Measurements from ENCODE around the gene NBEAL1. TPM values are rescaled to one million over a fixed set of nuclear protein-coding genes. Genes with fewer than 3 reads are reported as not detected.
"Not testable (repeated sequence)": the region's sequence is repeated elsewhere in the genome, so short reads cannot be mapped to it uniquely, and the experiment has no call there.

Gene NBEAL1
- total RNA-seq, 1 experiment from 2014 or later = 5.6 TPM

DNA sequence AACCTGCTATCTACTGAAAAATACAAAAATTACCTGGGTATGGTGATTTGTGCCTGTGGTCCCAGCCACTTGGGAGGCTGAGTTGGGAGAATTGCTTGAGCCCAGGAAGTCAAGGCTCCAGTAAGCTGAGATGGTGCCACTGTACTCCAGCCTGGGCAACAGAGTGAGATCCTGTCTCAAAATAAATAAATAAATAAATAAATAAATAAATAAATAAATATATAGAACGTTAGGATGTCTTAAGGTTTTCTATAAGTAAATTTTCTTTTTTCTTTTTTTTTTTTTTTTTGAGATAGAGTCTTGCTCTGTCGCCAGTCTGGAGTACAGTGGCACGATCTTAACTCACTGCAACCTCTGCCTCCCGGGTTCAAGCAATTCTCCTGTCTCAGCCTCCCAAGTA is 95.8 kb downstream of the NBEAL1 start:
- DNase-seq; H3K27me3 ChIP-seq (ENCODE audit: control insufficient read depth, insufficient read depth, low read length); H3K36me3 ChIP-seq (replicated peaks; ENCODE audit: control insufficient read depth, insufficient read depth, low read length); H3K4me3 ChIP-seq (ENCODE audit: insufficient read depth, low read depth, low read length): not testable (repeated sequence)

DNA sequence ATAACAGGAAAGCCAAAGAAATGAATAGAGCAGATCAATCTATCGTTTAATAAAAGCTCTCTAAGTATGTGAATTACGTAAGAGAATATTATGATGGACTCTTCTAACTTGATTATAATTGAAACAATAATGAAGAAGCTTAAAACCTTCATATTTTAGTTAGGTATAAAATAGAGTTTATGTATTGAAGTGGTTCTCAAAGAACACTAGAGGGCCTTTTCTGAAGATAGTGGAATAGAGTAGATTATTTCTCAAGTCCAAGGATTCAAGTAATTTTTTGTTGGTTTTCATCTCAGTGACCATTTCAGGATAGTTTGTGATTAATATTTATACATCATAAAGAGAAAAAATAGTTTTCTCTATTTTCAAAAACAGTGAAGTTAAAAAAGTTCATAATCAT is 97.7 kb downstream of the NBEAL1 start:
- Histone ChIP-seq H3K27me3 (ENCODE audit: control insufficient read depth, insufficient read depth, low read length) (no peaks in the 10 kb centered on the region), H3K4me3 (ENCODE audit: insufficient read depth, low read depth, low read length) (no peak overlapping the region), H3K36me3 (replicated peaks; ENCODE audit: control insufficient read depth, insufficient read depth, low read length) (peaks cover 2% of the 10 kb centered on the region)
- no peak for DNase-seq

DNA sequence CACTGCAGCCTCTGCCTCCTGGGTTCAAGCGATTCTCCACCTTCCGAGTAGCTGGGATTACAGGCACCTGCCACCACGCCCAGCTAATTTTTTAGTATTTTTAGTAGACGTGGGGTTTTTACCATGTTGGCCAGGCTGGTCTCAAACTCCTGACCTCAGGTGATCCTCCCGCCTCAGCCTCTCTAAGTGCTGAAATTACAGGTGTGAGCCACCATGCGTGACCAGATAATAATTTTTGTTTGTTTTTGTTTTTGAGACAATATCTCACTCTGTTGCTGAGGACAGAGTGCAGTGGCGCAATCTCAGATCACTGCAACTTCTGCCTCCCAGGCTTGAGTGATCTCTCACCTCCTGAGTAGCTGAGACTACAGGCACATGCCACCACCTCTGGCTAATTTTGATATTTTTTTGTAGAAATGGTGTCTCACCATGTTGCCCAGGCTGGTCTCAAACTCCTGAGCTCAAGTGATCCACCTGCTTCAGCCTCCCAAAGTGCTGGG is 100.6 kb downstream of the NBEAL1 start:
- H3K27me3 ChIP-seq (ENCODE audit: control insufficient read depth, insufficient read depth, low read length); H3K4me3 ChIP-seq (ENCODE audit: insufficient read depth, low read depth, low read length); DNase-seq; H3K36me3 ChIP-seq (replicated peaks; ENCODE audit: control insufficient read depth, insufficient read depth, low read length): not testable (repeated sequence)

DNA sequence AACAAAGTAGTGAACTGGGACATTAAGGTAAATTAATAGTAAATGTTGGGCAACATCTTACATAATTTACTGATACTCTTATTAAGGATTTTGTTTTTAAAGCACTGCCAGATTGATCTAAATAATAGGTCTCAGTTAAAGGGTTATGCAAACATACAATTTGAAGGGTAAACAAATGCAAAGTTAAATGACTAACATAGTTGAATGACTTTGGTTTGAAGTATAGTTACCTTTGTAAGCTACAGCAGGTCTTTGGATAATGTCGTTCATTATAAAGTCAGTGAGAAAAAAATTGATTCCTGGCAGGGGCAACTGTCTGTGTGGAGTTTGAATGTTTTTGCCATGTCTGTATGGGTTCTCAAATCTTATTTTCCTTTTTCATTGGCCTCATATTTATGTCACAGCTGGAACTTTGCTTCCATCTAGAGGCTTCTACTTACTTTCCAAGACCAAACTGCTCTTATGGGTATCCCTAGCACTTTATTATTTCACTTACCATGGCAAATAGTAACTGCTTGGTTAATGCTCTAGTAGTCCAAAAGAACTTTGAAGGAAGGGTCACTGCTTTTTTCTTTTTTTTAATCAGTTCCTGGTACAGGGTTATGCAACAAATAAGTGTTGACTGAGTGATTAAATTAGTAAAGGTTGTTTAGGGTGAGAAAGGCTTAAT is 107.8 kb downstream of the NBEAL1 start:
- no peaks in the 10 kb centered on the region for H3K27me3 ChIP-seq (ENCODE audit: control insufficient read depth, insufficient read depth, low read length)
- DNase-seq = no peak
- H3K36me3 ChIP-seq (replicated peaks; ENCODE audit: control insufficient read depth, insufficient read depth, low read length) = no peaks in the 10 kb centered on the region
- H3K4me3 ChIP-seq (ENCODE audit: insufficient read depth, low read depth, low read length) = no peak overlapping the region

DNA sequence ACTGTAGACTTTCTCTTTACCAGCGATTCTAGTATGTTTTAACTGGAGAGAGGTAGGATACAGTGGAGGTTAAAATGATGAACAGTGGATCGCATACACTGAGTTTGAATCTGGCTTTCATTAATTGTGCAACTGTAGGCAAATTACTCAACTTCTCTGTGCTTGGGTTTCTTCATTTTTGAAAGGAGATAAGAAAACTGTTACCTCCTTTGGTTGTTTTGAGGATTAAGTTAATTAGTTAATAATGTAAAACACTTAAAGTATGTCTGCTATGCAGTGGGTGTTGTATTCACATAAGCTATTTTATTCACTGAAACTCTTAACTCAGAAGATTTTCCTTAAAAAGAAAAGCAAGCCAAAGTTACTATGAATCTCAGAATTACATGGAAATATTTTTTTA is 112.3 kb downstream of the NBEAL1 start:
- DNase-seq = no peak
- Histone ChIP-seq H3K27me3 (ENCODE audit: control insufficient read depth, insufficient read depth, low read length) (no peaks in the 10 kb centered on the region), H3K4me3 (ENCODE audit: insufficient read depth, low read depth, low read length) (no peak overlapping the region), H3K36me3 (replicated peaks; ENCODE audit: control insufficient read depth, insufficient read depth, low read length) (no peaks in the 10 kb centered on the region)

DNA sequence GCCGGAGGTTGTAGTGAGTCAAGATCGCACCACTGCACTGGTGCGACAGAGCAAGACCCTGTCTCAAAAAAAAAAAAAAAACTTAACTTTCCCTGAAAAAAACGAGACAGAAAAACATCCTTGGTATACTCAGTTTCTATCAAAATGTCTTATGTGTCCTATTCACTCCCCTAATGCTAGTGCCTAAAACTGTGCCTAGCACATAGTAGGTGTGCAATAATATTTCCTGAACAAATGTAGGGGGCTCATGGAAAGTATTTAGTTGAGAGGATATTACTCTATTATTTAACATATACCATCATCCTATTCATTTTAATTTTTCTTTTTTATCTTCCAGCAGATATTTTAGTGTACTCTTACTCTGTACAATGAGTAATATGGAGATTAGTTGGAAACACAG is 120.4 kb downstream of the NBEAL1 start:
- Histone ChIP-seq H3K4me3 (ENCODE audit: insufficient read depth, low read depth, low read length) (no peak overlapping the region), H3K27me3 (ENCODE audit: control insufficient read depth, insufficient read depth, low read length) (no peaks in the 10 kb centered on the region), H3K36me3 (replicated peaks; ENCODE audit: control insufficient read depth, insufficient read depth, low read length) (no peaks in the 10 kb centered on the region)
- DNase-seq = no peak

DNA sequence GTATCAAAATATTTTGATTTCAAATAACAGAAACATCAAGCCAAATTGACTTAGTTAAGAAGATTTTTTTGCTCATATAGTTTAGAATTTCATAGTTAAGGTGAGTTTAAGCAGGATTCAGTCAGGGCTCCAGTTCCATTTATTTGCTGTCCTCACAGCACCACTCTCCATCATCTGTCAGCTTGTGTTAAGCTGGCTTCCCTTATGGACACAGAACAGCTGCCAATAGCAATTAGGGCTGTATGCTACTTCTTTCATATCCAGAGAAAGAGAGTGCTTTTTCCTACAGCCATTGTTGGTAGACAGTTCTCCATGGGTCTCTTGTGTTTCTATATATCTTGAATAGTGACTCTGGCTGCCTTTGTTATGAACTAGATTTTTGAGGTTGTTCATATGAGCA is 128.7 kb downstream of the NBEAL1 start:
- no peak for DNase-seq

DNA sequence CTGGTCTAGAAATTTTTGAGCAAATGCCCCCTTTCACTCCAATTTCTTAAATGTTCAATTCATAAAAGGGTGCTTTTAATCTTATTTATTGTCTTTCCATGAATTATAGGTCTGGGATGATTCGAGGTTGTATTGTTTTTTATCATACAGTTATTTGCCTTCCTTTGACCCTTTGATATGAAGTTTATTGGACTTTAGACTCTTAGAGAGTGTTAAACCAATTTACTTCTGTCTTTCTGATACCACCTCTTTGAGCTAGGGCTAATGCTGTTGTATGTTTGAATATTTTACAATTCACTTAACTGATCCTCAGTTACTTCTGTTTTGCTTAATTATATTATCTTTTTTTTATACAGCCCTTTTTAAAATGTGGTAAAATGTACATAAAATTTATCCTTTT is 134.5 kb downstream of the NBEAL1 start:
- Histone ChIP-seq H3K4me3 (ENCODE audit: insufficient read depth, low read depth, low read length) (no peak overlapping the region), H3K27me3 (ENCODE audit: control insufficient read depth, insufficient read depth, low read length) (no peaks in the 10 kb centered on the region), H3K36me3 (replicated peaks; ENCODE audit: control insufficient read depth, insufficient read depth, low read length) (no peaks in the 10 kb centered on the region; the same call in 1 of the 2 replicates)
- DNase-seq = no peak

More for the DNA sequence above, 128.7 kb downstream of the NBEAL1 start:
- Histone ChIP-seq H3K27me3 (ENCODE audit: control insufficient read depth, insufficient read depth, low read length) (no peaks in the 10 kb centered on the region), H3K4me3 (ENCODE audit: insufficient read depth, low read depth, low read length) (no peak overlapping the region), H3K36me3 (replicated peaks; ENCODE audit: control insufficient read depth, insufficient read depth, low read length) (no peaks in the 10 kb centered on the region)

DNA sequence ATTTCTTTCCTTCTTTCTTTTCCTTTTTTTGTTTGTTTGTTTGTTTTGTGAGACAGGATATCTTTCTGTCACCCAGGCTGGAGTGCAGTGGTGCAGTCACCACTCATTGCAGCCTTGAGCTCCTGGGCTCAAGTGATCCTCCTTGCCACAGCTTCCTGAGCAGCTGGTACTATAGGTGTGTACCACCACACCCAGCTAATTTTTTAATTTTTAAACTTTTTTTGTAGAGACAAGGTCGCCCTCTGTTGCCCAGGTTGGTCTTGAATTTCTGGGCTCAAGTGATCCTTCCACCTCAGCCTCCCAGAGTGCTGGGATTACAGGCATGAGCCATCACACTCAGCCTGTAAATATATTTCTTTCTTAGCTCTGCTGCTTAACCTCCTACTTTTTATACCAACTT is 140.7 kb downstream of the NBEAL1 start:
- no peak overlapping the region for H3K4me3 ChIP-seq (ENCODE audit: insufficient read depth, low read depth, low read length)
- H3K27me3 ChIP-seq (ENCODE audit: control insufficient read depth, insufficient read depth, low read length) = no peaks in the 10 kb centered on the region
- DNase-seq = no peak
- no peaks in the 10 kb centered on the region for H3K36me3 ChIP-seq (replicated peaks; ENCODE audit: control insufficient read depth, insufficient read depth, low read length)

DNA sequence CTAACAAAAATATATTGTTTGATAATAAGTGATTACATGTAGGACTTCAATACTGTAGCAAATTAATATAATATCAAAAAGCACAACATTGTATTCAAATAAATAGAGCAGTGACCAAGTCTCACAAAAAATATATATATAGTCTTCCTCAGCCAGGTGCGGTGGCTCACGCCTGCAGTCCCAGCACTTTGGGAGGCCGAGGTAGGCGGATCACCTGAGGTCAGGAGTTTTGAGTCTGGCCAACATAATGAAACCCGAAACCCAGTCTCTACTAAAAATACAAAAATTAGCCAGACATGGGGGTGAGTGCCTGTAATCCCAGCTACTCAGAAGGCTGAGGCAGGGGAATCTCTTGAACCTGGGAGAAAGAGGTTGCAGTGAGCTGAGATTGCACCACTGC is 148.0 kb downstream of the NBEAL1 start:
- not testable (repeated sequence) for H3K36me3 ChIP-seq (replicated peaks; ENCODE audit: control insufficient read depth, insufficient read depth, low read length); DNase-seq; H3K4me3 ChIP-seq (ENCODE audit: insufficient read depth, low read depth, low read length); H3K27me3 ChIP-seq (ENCODE audit: control insufficient read depth, insufficient read depth, low read length)

DNA sequence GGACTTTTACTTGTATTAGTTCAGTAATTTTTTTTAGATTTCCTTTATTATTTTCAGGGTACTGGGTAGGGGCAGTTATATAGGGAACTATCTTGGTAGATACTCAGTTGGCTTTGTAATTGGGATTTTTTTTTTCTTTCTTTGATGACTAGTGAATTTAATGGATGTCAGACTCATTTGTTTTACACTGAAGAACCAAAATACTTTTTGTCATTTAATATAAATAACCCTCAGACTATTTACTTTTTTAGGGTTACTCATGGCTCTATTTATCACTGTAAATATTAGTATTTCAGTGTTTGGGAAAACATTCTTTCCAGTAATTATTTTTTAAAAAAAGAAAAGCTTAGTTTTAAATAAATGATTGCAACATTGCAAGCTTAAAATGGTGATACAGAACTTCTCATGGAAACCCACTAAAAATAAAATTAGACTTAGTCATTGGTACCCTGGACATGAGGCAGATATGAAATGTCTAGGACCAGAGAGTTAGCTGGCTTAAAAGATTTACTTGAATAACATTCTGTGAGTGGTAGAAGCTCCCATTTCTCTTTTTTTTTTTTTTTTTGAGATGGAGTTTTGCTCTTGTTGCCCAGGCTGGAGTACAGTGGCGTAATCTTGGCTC is 149.7 kb downstream of the NBEAL1 start:
- Histone ChIP-seq H3K27me3 (ENCODE audit: control insufficient read depth, insufficient read depth, low read length) (no peaks in the 10 kb centered on the region), H3K36me3 (replicated peaks; ENCODE audit: control insufficient read depth, insufficient read depth, low read length) (no peaks in the 10 kb centered on the region), H3K4me3 (ENCODE audit: insufficient read depth, low read depth, low read length) (no peak overlapping the region)
- no peak for DNase-seq

DNA sequence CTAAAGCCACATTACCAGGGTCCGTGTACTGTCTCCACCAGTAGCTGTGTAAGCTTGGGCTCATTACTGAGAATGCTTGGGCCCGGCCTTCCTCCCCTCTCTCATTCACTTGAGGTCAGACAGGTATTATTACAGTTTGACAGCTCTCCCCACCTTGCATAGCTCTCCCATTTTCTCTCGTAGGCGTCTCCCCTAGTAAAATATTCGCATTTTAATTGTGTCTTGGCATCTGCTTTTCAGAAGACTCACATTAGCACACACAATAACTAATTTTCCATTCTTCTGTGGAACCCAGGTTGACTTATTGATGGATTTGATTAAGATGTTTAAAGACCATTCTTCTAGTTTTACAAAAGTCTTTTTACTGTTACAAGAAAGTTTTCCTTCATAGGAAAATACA is 153.1 kb downstream of the NBEAL1 start:
- Histone ChIP-seq H3K36me3 (replicated peaks; ENCODE audit: control insufficient read depth, insufficient read depth, low read length) (no peaks in the 10 kb centered on the region), H3K4me3 (ENCODE audit: insufficient read depth, low read depth, low read length) (no peak overlapping the region), H3K27me3 (ENCODE audit: control insufficient read depth, insufficient read depth, low read length) (no peaks in the 10 kb centered on the region)
- no peak for DNase-seq

DNA sequence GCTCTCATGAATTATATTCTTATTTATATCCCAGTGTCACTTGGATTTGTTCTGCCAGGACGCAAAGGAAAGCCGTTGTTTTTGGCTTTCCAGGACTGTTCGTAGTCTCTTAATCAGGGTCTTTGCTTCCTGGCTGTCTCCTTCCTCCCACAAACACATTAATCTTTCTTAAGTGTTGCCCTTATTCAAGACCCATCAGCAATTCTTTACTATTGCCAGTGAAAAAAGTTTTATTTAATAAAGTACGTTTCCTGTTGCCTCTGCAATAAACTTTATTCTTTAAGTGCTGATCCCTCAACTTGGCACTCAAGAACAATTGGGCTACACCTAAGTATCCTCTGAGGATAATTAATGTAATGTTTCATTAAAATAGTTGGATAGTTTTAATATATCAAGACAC is 155.8 kb downstream of the NBEAL1 start:
- Histone ChIP-seq H3K36me3 (replicated peaks; ENCODE audit: control insufficient read depth, insufficient read depth, low read length) (no peaks in the 10 kb centered on the region), H3K4me3 (ENCODE audit: insufficient read depth, low read depth, low read length) (no peak overlapping the region)
- no peak for DNase-seq

DNA sequence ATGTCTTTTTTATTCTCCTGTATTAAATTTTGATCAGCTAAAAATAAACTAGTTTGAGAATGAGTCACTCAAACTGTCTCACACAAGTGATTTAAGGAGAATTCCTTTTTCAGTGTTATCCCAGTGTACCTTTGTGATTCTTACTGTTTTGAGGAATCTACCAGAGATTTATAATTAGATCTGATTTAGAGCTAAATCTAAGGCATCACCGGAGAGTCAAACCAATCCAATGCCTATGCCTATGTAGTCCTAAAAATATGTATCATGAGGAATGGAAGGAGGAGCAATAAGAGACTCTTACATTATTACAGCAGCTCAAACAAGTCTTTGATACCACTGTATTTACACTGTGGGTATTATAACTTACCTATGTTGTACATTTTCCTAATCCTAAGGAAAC is 160.7 kb downstream of the NBEAL1 start:
- Histone ChIP-seq H3K36me3 (replicated peaks; ENCODE audit: control insufficient read depth, insufficient read depth, low read length) (no peaks in the 10 kb centered on the region), H3K27me3 (ENCODE audit: control insufficient read depth, insufficient read depth, low read length) (no peaks in the 10 kb centered on the region), H3K4me3 (ENCODE audit: insufficient read depth, low read depth, low read length) (no peak overlapping the region)
- DNase-seq = no peak

More for the DNA sequence above, 155.8 kb downstream of the NBEAL1 start:
- H3K27me3 ChIP-seq (ENCODE audit: control insufficient read depth, insufficient read depth, low read length) = no peaks in the 10 kb centered on the region

DNA sequence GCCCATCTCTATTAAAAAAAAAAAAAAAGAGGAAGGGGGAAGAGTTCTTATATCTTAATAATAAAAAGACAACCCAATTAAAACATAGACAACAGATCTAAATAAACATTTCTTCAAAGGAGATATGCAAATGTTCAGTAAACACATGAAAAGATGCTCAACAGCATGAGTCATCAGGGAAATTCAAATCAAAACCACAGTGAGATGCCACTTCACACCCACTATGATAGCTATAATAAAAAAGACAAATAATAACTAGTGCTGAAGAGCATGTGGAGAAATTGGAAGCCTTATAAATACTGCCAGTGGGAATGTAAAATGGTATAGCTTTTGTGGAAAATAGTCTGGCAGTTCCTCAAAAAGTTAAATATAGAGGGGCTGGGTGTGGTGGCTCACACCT is 162.7 kb downstream of the NBEAL1 start:
- no peak overlapping the region for H3K4me3 ChIP-seq (ENCODE audit: insufficient read depth, low read depth, low read length)
- DNase-seq = no peak
- no peaks in the 10 kb centered on the region for H3K27me3 ChIP-seq (ENCODE audit: control insufficient read depth, insufficient read depth, low read length)
- H3K36me3 ChIP-seq (replicated peaks; ENCODE audit: control insufficient read depth, insufficient read depth, low read length) = no peaks in the 10 kb centered on the region
